ENCODE results near the gene SLC16A8. TPM values are rescaled to one million over a fixed set of nuclear protein-coding genes. Genes with fewer than 3 reads are reported as not detected.

Gene SLC16A8
- total and polyA plus RNA-seq, 7 donors: 0.23 to 1.0 (median 0.29) TPM; not detected in 3

DNA sequence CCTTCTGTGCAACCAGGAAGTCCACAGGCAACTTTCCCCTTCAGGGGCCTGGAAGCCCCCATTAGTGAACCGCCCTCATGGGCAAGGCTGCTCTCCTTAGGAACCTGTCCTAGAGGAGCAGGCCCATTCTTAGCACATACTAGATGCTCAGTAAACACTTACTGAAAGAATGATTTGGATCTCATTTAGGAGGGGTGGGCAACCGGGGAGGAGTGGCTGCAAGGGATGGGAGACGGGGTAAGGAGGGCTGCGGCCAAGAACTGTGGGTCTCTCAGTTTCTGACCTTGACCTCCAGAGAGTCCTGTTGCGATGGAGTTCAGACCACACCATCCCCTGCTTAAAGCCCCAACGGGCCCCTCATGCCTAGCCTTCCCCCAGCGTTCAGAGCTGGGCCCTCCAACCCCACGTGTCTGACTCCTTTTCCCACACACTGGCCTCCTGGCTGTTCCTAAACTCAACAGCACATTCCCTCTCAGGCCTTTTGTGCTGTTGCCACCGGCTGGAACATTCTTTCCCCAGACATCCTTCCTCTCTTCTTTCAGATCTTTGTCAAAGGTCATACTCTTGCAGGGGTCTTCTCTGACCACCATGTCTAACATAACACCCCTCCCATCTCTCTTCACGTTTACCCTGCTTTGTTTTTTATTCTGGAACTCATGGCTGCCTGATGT, 47.5 kb downstream of the SLC16A8 start:
- H3K4me3 ChIP-seq: no peak overlapping the region
- intact Hi-C loops (cut with DNase I): no loop called here
- DNase-seq (no peak), ATAC-seq (no peak)
- peaks cover 7% of the 10 kb centered on the region for H3K4me1 ChIP-seq
- H3K36me3 ChIP-seq (ENCODE audit: insufficient read depth in 1 of 2, low read depth in 1 of 2): no peaks in the 10 kb centered on the region
- H3K27me3 ChIP-seq (ENCODE audit: insufficient read depth in 3 of 3, low read length in 2 of 3): peaks cover 0 to 3% (median 2%) of the 10 kb centered on the region in 3 donors
- no peak overlapping the region for H3K27ac ChIP-seq
- TF ChIP-seq, protein P1, sequence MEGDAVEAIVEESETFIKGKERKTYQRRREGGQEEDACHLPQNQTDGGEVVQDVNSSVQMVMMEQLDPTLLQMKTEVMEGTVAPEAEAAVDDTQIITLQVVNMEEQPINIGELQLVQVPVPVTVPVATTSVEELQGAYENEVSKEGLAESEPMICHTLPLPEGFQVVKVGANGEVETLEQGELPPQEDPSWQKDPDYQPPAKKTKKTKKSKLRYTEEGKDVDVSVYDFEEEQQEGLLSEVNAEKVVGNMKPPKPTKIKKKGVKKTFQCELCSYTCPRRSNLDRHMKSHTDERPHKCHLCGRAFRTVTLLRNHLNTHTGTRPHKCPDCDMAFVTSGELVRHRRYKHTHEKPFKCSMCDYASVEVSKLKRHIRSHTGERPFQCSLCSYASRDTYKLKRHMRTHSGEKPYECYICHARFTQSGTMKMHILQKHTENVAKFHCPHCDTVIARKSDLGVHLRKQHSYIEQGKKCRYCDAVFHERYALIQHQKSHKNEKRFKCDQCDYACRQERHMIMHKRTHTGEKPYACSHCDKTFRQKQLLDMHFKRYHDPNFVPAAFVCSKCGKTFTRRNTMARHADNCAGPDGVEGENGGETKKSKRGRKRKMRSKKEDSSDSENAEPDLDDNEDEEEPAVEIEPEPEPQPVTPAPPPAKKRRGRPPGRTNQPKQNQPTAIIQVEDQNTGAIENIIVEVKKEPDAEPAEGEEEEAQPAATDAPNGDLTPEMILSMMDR (IDR thresholded peaks at IDR 0.05): no peak
- WGBS, 3 donors: 74 to 78% (median 76%) methylated on average over 10 of the region's 10 CpGs
- no peaks in the 10 kb centered on the region for H3K9me3 ChIP-seq

DNA sequence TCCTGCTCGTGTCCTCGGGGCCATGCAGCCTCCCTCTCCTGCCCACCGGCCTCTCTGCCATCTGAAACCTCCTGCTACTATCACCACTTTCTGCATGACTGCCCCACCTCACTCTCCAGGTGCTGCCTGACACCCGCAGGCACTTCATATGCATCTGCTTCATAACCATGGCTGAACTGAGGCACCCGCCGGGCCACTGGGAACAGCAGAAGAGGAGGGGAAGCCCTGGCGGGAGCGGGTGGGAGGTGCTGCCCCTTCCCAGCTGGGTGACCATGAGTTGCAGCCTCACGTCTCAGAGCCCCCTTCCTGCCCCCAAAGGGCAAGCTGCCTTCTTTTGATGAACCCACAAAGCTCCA, 48.5 kb downstream of the SLC16A8 start:
- Histone ChIP-seq H3K27me3 (ENCODE audit: insufficient read depth in 3 of 3, low read length in 2 of 3) (peaks cover 0 to 3% (median 2%) of the 10 kb centered on the region in 3 donors), H3K9me3 (no peaks in the 10 kb centered on the region), H3K27ac (no peak overlapping the region), H3K36me3 (ENCODE audit: insufficient read depth in 1 of 2, low read depth in 1 of 2) (no peaks in the 10 kb centered on the region), H3K4me3 (no peak overlapping the region), H3K4me1 (peaks cover 7% of the 10 kb centered on the region)
- 85 to 90% (median 85%) methylated on average over 9 of the region's 9 CpGs for WGBS, 3 donors
- DNase-seq: no peak
- intact Hi-C loops (cut with DNase I): no loop called here
- no peak for ATAC-seq
- TF ChIP-seq, protein P1 (IDR thresholded peaks at IDR 0.05): no peak

DNA sequence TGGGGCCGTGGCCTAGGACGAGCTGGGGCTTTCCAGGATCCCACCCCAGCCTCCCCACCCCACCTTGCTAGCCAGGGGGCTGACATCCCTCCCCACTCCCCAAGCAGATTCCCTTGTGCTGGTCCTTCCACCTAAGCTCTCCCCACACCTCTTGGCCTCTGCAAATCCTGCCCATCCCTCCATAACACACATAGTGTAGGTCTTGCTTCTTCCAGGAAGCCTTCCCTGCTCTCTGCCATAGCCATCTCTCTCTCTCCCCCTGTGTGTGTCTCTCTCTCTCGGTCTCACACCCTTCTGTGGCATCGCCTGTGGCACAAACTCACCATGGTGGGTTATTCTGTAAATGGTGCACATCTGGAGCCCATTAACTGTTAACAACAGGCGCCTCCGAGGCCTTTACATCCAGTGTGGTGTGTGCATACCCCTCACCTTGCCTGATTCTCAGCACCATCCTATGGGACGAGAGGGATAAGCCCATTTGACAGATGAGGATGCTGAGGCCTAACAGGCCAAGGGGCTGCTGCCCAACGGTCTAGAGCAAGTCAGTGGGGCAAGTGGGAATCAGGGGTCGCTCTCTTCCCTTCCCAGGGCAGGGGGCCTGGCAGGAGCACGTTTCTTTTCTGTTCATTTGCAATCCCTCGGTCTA, 49.0 kb downstream of the SLC16A8 start:
- no peaks in the 10 kb centered on the region for H3K9me3 ChIP-seq
- TF ChIP-seq, protein P1 (IDR thresholded peaks at IDR 0.05): no peak
- no peak for DNase-seq
- no peak overlapping the region for H3K4me3 ChIP-seq
- peak overlapping the region; percentile 16 for H3K27ac ChIP-seq
- no peaks in the 10 kb centered on the region for H3K36me3 ChIP-seq (ENCODE audit: insufficient read depth in 1 of 2, low read depth in 1 of 2)
- WGBS, 3 donors: 79 to 87% (median 85%) methylated on average over 9 to 11 of the region's 11 CpGs
- no peak for ATAC-seq
- peaks cover 7% of the 10 kb centered on the region for H3K4me1 ChIP-seq
- intact Hi-C loops (cut with DNase I): no loop called here
- H3K27me3 ChIP-seq (ENCODE audit: insufficient read depth in 3 of 3, low read length in 2 of 3): peaks cover 0 to 3% (median 2%) of the 10 kb centered on the region in 3 donors

DNA sequence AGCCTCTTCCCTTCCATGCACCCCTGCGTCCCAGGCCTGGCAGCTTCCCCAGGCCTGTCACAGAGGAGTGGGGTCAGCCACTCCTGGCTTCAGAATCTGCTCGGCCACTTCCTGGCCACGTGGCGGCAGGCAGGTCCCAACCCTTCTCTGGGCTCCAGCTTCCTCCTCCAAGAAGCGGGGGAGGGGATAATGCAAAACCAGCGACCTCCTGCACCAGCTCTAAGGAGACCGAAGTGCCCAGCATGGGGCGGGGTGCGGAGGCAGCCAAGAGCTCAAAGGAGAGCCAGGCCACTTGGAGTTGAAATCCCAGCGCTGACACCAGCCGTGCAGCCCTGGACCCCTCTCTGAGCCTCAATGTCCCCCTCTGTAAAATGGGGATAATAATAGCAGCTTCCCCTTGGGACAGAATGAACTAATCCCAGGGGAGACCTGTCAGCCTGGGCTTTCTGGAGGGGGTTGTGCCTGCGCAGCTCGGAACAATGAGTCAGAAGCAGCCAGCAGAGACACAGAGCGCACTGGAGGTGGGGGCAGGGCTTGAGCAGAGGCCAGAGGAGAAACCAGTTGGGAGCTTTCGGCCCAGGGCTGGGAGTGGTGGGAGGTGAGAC, 49.6 kb downstream of the SLC16A8 start:
- WGBS, 3 donors: 45 to 48% (median 46%) methylated on average over 15 of the region's 15 CpGs
- peak; percentile 63 to 79 for DNase-seq
- TF ChIP-seq, protein P1 (IDR thresholded peaks at IDR 0.05): no peak
- peaks cover 7% of the 10 kb centered on the region for H3K4me1 ChIP-seq
- ATAC-seq: peak; percentile 32 to 67 (median 48)
- H3K27me3 ChIP-seq (ENCODE audit: insufficient read depth in 3 of 3, low read length in 2 of 3): peaks cover 0 to 3% (median 2%) of the 10 kb centered on the region in 3 donors
- intact Hi-C loops (cut with DNase I): no loop called here
- H3K4me3 ChIP-seq: no peak overlapping the region
- no peaks in the 10 kb centered on the region for H3K36me3 ChIP-seq (ENCODE audit: insufficient read depth in 1 of 2, low read depth in 1 of 2)
- peak overlapping the region; percentile 16 for H3K27ac ChIP-seq
- no peaks in the 10 kb centered on the region for H3K9me3 ChIP-seq

Data from psoas muscle (tissue), 8 donors.